Measurements from ENCODE around the gene CAMTA1.

DNA sequence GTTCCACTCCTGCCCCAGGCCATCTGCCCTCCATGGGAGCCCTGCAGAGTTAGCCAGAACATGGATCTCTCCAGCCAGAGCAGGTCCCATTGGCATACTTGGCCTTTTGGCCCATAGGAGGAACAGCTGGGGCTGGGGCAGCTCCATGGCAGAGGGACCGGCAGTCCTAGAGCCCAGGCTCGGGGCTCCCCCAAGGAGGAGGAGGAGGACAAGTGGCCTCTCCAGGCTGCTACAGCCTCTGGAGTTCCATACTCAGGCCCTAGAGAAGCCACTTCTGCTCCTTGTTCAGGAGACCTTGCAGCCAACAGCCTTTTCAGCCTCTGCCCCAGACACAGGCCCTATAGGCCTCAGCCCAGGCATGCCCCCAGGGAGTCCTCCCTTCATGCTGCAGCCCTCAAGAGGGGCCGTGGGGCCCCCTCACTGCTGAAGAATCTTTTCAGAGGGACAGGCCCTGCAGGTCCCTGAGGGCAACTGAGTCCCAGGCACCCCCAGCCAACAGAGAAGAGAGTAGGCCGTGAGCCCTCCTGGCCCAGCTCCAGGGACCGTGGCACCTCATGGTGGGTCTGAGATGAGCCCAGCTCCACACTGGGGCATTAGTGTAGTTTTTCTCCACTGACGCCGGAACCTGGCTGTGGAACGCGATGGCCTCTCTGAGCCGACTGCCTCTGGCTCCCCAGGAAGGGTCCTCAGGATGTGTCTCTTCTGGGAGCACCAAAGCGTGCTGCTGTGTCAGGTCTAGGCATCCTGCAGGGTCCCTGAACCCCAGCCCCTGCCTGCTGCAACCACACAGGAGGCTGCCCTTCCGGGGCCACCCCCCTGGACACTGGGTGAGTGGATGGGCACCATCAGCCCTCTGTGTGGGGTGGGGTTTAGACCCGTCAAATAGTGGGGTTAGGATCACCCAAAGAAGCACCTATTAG, 688.2 kb downstream of the CAMTA1 start:
- TF ChIP-seq, protein P1, sequence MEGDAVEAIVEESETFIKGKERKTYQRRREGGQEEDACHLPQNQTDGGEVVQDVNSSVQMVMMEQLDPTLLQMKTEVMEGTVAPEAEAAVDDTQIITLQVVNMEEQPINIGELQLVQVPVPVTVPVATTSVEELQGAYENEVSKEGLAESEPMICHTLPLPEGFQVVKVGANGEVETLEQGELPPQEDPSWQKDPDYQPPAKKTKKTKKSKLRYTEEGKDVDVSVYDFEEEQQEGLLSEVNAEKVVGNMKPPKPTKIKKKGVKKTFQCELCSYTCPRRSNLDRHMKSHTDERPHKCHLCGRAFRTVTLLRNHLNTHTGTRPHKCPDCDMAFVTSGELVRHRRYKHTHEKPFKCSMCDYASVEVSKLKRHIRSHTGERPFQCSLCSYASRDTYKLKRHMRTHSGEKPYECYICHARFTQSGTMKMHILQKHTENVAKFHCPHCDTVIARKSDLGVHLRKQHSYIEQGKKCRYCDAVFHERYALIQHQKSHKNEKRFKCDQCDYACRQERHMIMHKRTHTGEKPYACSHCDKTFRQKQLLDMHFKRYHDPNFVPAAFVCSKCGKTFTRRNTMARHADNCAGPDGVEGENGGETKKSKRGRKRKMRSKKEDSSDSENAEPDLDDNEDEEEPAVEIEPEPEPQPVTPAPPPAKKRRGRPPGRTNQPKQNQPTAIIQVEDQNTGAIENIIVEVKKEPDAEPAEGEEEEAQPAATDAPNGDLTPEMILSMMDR (IDR thresholded peaks at IDR 0.05), result no peak
- TF ChIP-seq POLR2A (IDR thresholded peaks at IDR 0.05) (no peak), POLR2AphosphoS5 (IDR thresholded peaks at IDR 0.05) (no peak)

Measured in prostate gland (tissue), 2 donors.